HG03025 (cell line): ENCODE measurements around the gene NALCN.

ENCODE experiments used
- ATAC-seq: cut with Tn5 transposase; IDR thresholded peaks from one replicate; pipeline ENCODE4 v1.9.1; 2021; ENCODE audit warnings: mild to moderate bottlenecking, moderate library complexity; ENCODE audit not compliant: unreplicated experiment, low FRiP score

Gene NALCN

GRCh38 chr13:101292711-101293110, 123.6 kb downstream of the NALCN start:
- no peak for ATAC-seq

DNA sequence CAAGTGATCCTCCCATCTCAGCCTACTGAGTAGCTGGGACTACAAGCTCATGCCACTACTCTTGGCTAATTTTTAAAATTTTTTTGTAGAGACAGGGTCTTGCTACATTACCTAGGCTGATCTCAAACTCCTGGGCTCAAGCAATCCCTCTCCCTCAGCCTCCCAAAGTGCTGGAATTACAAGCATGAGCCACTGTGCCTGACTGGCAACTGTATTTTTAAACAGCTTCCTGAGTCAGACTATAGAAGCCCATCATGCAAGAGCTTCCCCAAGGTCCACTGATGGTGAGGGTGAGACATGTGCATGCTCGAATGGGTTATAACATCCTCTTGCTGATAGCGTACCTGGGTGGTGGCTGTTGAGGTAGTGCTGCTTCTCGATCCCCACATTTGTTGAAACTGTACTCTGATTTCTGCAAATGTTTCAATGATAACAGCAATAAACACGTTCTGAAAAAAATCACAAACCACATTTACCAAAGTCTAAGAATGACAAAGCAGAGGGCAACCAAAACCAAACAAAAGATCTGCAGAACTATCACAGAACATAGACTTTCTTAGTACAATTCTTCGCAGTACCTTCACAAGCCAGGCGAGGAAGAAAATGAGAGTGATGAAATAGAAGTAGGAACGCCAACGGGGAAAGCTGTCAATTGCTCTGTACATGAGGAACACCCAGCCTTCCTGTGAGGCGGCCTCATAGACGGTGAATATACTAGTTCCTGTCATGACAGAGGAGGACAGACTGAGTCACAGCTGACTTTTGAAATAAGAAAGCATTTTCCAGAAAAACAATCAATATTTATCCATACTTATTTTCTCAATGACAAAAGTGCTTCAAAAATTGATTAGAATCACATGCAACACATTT, 124.4 kb downstream of the NALCN start:
- ATAC-seq = no peak

DNA sequence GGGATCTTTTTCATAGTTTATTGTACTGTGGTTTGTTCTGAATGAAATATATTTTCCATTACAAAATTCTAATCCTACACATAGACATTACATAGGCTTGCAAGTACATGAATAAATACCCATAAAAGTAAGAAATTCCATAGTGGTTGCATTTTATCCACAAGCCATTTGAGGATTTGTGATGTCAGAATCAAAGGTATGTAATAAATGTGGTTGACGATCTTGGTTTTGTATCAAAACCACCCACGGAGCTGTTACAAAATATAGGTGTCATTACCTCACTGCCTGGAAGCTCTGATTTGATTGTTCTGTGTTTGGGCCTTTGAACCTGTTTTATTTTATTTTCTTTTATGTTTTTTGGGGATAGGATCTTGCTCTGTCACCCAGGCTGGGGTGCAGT, 125.1 kb downstream of the NALCN start:
- ATAC-seq = no peak

DNA sequence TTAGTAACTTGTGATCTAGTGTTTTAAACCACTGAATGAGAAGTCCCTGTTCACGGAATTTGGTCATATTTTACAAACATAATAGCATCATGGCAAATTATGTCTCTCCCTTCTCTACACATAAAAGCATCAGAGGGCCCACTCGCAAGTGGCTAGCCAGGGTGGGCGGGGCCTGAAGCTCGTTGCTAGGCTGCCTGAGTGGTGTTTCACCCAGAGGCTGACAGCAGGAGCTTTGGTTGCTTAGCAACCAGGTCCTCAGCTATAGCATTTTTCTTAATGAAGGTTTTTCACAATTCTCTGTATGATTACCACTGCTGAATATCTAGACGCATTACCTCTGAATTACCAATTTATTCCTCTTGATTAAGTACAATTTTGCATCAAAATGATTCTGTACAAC, 126.5 kb downstream of the NALCN start:
- ATAC-seq = no peak

- ATAC-seq = no peak
Measured at GRCh38 chr13:101283782-101284181, 132.5 kb downstream of the NALCN start.

- no peak for ATAC-seq
Measured at GRCh38 chr13:101272886-101273285, 143.4 kb downstream of the NALCN start.

DNA sequence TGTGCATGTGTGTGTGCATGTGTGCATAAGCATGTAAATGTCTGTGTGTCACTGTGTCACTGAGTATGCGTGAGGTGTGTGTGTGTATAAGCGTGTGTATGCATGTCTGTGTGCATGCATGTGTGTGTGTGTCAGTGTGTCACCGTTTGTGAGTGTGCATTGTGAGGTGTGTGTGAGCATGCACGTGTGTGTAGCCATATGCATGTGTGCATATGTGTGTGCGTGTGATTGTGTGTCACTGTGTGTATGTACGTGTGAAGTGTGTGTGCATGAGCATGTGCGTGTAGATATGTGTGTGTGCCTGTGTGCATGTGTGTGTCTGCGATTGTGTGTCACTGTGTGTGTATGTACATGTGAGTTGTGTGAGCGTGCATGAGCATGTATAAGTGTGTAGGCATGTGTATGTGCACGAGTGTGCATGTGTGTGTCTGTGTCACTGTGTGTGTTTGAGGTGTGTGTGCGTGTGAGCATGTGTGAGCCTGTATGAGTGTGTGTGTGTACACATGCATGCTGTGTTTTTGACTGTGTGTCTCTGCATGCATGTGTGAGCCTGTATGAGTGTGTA, 144.5 kb downstream of the NALCN start:
- ATAC-seq = no peak

DNA sequence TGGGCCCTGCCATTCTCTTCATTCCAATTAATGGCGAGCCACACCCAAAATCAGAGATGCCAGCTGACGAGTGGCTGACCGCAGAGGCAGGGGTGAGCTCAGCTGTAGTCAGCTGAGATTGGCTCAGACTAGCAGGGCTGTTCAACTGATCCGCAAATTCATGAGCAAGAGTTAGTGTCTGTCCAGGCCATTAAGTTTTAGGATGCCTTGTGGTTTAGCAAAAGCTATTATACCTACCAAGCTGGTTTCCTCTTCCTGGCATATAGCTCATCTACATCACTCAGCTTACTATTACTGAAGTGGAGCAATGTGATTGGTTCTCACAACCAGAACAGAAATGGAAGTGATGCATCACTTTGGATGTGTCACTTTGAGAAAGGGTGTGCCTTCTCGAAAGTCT, 148.7 kb downstream of the NALCN start:
- ATAC-seq = no peak

- ATAC-seq = no peak
Measured at GRCh38 chr13:101265934-101266333, 150.4 kb downstream of the NALCN start.

DNA sequence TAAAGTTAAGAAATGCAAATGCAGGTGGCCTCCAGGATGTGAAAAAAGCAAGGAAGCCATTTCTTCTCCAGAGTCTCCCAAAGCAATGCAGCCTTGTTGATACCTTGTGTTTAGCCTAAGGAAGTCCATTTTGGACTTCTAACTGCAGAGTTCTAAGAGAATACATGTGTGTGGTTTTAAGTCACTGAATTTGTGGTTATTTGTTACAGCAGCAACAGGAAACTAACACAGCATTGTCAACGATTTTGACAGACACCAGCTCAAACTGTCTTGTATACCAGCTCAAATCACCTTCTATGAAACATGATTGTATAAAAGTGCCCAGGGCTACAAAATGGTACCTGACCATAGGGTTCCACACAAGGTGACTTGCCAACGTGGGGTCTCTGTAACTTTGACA, 151.4 kb downstream of the NALCN start:
- no peak for ATAC-seq

DNA sequence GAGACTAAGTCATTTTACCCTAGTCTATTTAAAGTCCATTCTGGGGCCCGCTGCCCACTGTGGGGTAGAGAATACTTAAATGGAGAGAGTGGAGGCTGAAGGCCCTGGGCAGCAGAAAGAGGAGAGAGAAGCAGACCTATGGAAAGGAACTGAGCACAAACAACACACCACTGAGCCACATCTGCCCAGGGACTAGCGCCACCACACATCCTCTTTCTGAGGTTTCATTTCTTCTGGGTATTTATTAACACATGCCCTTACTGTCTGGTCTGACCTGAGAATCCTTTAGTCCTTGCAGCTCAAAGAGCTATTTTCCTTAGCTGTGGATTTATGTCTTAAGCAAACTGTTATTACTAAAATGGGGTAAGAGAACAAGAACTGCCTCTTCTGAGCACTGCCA, 154.0 kb downstream of the NALCN start:
- no peak for ATAC-seq

- no peak for ATAC-seq
Measured at GRCh38 chr13:101258509-101258908, 157.8 kb downstream of the NALCN start.

- ATAC-seq = peak; percentile 67
Measured at GRCh38 chr13:101258071-101258470, 158.2 kb downstream of the NALCN start.

- no peak for ATAC-seq
Measured at GRCh38 chr13:101248739-101249514, 167.4 kb downstream of the NALCN start.

DNA sequence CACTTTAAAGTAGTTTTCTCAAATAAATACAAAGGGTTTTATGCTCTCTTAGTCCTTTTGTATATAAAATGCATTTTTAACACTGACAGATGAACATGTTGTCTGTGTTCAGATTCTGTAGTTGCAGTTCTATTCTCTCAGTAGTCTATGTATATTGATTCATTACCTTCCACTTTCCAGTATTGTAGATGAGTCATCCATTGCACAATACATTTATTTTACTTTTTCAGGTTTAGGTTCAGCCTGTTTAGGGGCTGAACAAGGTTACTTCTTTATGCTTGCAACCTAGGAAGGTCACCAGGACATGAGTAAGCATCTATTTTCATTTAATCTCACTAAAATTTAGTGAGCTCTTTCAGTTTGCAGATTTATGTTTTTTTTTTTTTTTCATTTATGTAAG, 173.6 kb downstream of the NALCN start:
- ATAC-seq = no peak

GRCh38 chr13:101238555-101238954, 177.8 kb downstream of the NALCN start:
- no peak for ATAC-seq

DNA sequence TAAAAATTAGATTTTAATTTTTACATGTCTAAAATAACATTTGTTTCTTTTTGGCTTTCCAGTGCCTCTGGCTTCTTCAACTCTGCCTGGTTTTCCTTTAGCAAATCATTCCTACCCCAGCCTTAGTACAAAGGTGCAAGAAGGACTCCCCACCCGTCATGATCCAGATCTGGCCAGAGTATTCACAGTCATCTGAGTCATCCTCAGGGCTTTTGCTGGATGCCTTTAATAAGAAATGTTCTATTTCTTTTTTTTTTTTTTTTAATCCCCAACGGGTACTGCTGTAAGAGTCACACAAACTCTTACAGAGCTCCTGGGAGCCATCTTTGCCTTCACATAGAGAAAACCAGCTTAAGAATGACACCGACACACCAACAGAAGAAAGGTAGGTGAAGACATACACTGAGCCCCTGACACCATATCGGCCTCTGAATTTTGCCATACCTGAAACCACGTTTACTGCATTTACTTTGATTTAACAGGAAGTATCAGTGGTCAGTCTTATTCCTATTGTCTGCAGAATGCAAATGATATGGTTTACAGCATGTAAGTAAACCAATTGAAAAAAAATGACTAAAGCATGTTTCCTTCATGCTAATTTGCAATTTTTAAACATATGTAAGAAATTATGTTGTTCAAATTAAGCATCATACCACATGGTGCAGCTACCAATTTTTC, 184.4 kb downstream of the NALCN start:
- ATAC-seq = no peak

GRCh38 chr13:101230271-101230890, 185.9 kb downstream of the NALCN start:
- no peak for ATAC-seq

DNA sequence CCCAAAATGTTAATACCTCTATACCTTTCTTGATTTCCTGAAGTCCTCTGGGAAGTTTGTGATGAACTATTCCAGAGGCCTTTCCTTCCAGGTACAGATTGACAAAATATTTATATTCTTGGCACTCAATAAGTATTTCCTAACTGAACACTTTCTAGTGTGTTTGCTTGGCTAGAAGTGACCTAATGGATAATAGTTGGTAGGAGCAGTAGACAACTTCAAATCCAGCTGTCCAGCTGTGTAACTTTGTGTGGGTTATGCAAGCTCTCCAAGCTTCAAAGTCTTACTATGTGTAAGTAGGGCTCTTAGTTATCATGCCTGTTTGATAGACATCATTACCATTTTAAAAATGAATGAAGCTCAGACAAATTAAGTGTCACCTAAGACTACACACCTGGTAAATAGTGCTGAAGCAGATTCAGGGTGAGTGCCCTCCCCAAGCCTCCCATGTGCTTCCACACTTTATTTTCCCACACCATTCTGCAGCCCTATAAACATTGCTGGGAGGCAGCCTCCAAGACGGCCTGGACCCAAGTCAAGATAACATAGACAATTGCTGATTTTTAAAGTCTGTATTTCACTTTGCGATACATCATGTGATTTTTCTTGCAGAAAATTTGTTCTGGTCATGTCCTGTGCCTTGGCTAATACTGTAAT, 196.6 kb downstream of the NALCN start:
- no peak for ATAC-seq

- ATAC-seq = no peak
Measured at GRCh38 chr13:101218484-101218883, 197.8 kb downstream of the NALCN start.
